H54 (cell line): Measurements from ENCODE around the gene IL11.
A peak's percentile ranks its signal among the peaks of the same experiment; 100 is the strongest.
"Not testable (repeated sequence)": the region's sequence is repeated elsewhere in the genome, so short reads cannot be mapped to it uniquely, and the experiment has no call there.

ENCODE experiments used
- DNase-seq: peaks from one replicate; pipeline ENCODE4 v3.0.0; 2011; ENCODE audit warnings: low spot score, mixed read lengths; ENCODE audit not compliant: insufficient read length
- FAIRE-seq: peaks from 3 replicates; lab custom pipeline; 2011; peaks lifted over from hg19 to GRCh38; lab: Jason Lieb, UNC
- POLR2A ChIP-seq: IDR thresholded peaks from 2 replicates; pipeline ENCODE4 v1.6.1; 2011; ENCODE audit warnings: low read depth, mild to moderate bottlenecking, low read length

The IL11 gene

DNA sequence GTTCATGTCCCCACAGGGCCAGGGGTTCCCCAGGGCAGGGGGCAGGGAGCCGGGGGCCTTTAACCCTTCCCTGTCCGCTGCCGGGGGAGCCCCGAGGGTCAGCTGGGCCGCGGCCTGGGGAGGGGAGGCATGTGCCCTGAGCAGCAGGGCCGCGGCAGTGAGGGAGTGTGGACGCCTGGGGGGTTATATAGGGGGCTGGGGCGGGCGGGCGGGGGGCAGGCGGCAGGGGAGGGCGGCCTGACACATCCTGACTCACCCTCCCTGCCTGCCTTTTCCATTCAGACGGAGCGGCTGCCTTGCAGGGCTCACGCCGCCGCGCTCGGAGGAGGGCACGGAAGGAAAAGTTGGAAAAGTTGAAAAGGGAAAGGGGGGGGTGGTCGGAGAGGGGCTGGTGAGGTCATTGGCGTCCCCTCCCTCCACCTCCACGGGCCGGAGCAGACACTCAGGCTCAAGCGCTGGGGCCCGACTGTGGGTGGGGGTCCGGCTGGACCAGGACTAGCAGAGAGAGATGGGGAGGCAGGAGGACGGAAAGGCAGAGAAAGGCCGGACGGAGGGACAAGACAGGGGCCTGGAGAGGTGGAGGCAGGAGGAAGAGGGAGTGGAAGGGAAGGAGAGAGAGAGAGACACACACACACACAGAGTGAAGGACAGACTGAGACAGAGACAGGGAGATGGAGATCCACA, at the start of gene IL11:
Gene IL11, minus strand, starts transcription at position 159 of the 684 bp plus-strand sequence. Its CDS starts 153 bp downstream, at position 6.
- FAIRE-seq, result no peak
- peak; percentile 98 for DNase-seq
- TF ChIP-seq POLR2A, result peak; percentile 98

DNA sequence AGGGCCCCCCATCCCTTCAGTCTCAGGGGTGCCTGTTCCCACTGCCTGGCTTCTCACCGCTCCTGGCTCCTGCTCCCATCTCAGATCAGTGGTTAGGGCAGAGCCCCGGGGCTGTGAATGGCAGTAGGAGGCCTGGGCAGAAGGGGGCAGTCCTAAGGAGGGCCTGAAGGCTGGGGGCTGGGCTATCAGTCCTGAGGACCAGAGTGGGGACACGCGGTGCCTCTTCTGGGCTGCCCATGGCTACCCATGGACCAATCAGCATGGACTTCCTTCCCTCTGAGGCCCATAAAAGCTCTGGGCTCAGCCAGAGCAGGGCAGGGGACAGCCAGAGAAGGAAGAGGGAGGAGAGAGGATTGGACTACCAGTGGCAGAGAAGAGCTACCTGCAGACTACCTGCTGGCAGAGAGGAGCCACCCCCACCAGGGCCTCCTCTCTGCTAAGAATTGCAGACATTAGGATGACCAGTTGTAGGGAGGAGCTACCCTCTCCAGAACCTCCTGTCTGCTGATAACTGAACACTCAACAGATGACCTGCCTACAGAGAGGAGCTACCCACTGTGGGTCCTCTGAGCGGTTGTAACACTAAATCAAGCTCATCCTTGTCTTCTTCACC, 49.5 kb upstream of the IL11 start:
- no peak for DNase-seq
- TF ChIP-seq POLR2A, result no peak
- no peak for FAIRE-seq

DNA sequence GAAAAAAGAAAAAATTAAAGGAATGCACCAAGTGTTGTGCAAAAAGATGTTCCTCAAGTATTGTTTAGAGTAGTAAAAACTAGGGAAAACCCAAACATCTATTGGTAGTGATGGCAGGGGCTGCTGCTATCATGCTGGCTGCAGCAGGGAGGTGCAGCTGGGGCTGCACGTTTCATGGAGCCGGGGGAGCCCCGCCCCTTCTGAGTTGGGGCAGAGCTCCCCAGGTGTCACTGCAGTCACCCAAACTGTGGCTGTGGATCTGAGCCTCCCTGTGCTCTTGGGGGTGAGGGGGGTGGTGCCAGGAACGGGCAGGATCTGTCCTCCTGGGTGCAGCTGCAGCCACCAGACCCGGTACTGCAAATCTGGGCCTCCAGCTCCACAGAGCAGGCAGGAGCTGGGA, 48.8 kb upstream of the IL11 start:
- TF ChIP-seq POLR2A, result no peak
- FAIRE-seq (no peak), DNase-seq (no peak)

DNA sequence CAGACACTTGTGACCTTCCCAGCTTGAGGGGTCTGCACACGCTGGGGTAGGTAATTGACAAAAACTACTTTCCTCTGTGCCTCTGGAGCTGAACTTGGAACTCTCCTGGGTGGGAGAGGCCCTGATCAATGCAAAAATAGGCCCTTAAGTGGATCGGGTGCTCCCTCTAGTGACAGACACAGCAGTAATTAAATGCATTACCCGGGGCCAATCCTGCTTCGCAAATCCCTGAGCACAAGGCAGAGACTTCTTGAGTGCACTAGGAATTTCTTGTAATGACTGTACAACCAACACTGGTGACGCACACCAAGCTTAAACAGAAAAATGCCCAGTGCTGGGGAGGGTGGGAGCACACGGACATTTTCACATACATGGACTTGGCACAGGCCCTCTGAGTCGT, 47.9 kb upstream of the IL11 start:
- DNase-seq (peak; percentile 95), FAIRE-seq (peak; percentile 33)
- TF ChIP-seq POLR2A, result no peak

DNA sequence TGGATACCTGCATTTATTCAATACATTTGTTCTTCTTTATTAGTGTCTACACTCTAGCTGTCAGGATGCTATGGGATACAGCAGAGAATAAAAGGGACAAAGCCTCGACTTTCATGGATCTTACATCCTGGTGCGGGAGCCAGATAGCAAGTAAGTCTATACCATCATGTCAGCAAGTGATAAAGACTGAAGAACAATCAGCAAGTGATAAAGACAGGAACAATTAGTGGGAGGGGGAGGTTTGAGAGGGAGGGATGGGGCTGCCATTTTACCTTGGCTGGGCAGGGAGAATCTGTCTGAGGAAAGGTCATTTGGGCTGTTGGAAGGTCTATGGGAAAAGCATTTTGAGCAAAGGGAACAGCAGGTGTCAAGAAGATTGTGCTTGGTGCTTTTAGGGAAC, 39.9 kb upstream of the IL11 start:
- DNase-seq (no peak), FAIRE-seq (no peak)
- no peak for TF ChIP-seq POLR2A

DNA sequence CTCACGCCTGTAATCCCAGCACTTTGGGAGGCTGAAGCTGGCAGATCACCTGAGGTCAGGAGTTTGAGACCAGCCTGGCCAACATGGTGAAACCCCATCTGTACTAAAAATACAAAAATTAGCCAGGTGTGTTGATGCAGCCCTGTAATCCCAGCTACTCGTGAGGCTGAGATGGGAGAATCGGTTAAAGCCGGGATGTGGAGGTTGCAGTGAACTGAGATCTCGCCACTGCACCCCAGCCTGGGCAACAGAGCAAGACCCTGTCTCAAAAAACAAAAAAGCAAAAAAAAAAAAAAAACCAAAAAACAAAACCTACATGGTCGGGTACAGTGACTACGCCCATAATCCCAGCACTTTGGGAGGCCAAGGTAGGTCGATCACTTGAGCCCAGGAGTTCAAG, 38.9 kb upstream of the IL11 start:
- FAIRE-seq, DNase-seq: not testable (repeated sequence)

DNA sequence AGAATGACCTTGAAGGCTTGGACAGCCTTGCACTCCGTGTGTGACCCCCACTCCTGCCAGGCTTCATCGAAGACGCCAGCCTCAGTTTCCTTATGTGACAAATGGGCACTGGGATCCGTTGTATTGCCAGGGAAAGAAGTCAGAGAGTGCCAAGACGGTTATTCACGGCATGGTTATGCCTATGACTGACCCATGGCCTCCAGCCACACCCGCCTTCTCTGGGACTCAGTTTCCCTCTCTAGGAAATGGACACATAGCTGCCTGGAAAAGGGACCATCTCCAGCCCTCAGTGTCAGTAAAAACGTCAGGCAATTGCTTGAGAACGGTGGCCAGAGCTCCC, 38.2 kb upstream of the IL11 start:
- no peak for DNase-seq
- no peak; the same call in 1 of the 2 replicates for TF ChIP-seq POLR2A
- no peak for FAIRE-seq

DNA sequence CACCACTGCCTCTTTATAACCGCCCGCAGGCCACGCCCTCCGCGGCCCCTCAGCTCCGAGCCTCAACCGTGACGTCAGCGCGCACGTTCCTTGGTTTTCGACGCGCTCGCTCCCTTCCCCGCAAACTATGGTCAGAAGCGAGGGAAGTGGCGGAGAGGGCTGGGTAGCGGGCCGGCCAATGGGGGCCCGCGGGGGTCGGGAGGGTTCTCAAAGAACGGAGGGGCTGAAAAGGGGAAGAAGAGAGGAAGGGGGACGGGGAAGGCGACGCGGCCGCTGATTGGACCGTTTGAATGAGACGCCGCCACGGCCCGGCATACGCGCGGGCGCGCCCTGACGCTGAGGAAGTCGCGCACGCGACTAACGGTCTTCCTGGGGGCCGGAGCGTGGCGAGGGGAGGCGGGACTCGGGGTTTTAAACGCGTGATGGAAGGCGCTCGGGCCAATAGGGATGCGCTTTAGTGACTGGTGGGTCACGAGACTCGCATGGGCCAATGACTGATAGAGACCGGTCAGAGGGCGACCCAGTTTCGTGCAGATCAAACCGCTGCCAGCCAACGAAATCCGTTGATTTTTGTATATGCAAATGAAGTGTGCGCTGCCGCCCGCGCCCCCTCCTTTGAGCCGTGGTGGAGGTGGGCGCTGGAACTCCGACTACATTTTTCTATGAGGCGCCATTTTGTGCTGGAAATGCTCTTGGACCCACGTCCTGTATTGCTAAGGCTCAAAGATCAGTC, 37.7 kb upstream of the IL11 start:
- DNase-seq (peak; percentile 100), FAIRE-seq (peak; percentile 50)

DNA sequence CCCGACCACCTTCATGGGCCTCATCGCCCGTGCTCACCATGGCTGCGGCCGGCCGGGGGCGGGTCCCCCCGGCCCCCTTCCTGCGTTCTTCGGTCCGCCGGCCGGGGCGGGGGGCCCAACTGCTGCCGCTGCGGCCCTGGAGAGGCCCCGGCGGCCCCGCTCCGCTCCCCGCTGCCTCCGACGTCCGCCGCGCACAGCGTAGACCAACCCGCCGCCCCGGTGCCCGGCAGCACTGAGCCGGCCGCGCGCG, 37.2 kb upstream of the IL11 start, which contains the start of gene UBE2S:
Gene UBE2S, minus strand, starts transcription at position 239 of the 250 bp plus-strand sequence. Its CDS starts 199 bp downstream, at position 40.
- TF ChIP-seq POLR2A, result peak; percentile 100
- FAIRE-seq, DNase-seq: not testable (repeated sequence)

More for the DNA sequence above, 37.7 kb upstream of the IL11 start:
- no peak; the same call in 1 of the 2 replicates for TF ChIP-seq POLR2A

DNA sequence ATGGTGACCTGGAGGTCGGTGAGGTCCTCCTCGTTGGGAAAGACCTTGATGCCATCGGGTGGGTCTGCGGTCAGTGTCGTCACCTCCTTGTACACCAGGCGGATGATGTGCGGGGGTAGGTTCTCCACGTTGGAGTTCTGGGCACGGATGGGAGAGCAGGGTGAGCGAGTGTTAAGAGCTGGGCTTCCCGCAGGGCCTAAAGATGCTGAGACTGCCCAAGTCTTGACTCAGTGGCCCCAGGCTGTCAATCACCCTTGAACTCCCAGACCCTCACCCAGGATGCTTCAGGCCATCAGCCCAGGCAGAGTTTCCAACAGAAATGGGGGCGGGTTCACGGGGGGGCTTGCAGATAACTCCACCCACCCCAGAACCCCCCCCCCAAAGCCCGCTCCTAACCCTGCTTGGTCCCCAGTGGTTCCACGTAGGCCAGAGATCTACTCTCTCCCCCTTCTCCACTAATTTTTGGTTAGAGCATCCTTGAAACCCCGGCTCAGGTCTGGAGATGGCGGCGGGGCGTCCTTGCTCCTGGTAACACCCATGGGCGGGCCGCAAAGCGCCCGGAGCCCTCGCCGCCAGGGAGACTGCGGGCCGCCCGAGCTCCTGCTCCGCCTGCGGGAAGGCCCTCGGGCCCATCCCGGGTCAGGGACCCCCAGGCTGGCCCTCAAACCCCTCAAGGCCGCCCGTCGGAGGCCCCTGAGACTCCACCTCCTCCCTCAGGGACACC, 36.7 kb upstream of the IL11 start:
- DNase-seq (no peak), FAIRE-seq (no peak)
- no peak for TF ChIP-seq POLR2A

DNA sequence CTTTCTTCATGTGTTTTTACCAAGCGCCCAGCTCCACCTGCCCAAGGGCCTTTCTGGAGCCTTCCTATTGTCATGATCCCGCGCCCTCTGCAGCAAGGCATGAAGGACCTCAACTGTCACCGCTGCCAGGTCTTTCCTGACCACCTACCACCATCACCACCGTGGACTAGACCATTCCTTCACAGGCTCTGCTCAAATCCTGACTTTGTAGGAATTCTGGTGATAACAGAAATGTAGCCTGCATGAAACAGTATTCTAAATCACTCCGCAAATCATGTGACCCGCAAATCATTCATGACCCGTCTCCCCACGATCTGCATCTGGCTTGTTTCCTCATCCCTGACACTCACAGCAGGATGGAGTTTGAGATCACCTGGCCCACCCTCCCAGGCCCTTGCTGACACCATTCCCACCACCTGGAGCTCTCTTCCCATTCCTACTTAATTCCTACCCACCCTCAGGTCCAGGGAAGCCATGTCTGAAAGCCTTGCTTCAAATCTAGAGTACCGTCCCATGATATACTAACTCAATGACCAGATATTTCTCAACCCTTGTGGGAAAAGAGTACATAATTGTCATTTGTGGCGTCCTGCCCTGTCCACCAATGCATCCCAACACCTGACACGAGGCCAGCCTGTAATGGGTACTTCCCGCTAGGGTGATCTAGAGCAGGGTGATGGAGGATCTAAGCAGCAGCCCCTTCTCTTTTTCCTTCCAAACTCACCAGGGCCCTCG, 36.0 kb upstream of the IL11 start:
- DNase-seq, result no peak
- no peak for TF ChIP-seq POLR2A
- no peak for FAIRE-seq

DNA sequence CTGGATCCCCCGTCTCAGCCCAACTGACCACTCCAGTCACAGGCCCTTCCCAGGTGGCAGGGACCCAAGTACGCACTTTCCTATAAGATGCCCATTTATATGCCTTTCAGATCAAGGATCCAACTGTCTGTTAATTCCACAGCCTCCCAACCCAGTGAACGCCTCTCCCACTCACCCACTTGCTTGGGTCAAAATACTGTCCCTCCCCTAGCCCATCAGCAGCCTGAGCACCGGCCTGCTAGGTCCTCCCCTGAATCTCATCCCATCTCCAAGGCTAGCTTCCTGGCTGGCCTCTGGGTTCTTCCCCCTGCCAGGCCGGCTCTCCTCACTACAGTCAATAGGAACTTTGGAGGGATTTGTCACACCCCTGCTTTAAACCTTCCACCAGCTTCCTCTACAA, 35.4 kb upstream of the IL11 start:
- no peak for FAIRE-seq
- no peak for DNase-seq
- no peak for TF ChIP-seq POLR2A

DNA sequence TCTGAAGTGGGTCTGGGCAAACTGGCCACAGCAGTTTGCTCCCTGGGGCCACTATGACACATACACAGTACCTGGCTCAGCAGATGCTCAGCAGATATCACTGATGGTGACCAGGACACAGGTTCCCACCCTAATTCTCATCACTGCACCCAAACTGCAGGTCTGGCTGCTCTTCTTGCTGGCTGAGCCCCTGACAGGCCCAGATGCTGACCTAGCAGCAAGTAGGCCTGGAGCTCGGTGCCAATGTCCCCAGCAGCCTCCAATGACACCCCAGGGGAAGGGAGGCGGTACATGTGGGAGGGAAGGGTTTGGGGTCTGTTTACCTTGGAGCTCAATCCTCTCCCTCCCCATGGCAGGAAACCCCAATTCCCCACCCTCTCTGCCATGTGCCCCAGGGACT, 32.2 kb upstream of the IL11 start:
- DNase-seq (no peak), FAIRE-seq (no peak)
- TF ChIP-seq POLR2A, result no peak

DNA sequence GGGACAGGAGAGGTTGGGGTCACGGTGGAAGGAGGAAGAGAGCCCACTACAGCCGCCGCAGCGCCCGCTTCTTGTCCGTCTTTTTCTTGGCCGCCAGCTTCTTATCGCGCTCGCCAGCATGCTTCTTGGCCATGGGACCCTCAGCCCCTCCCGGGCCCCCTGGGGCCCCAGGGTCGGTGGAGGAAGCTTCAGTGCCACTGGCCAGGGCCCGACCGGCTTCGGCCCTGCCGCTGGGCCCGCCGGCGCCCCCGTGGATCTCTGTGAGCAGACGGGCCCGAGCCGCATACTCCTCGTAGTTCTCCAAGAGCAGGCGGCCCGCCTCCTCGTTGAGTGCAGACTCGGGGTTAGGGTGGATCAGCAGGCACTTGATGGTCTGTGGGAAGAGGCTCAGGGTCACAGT, 31.1 kb upstream of the IL11 start:
- not testable (repeated sequence) for FAIRE-seq, DNase-seq
